Lower leg skin (tissue), 4 donors: ENCODE results near the gene ZNF593OS. TPM values are rescaled to one million over a fixed set of nuclear protein-coding genes. Genes with fewer than 3 reads are reported as not detected.

Experiments
- DNase-seq, 2 donors: peaks; one replicate each; pipeline ENCODE4 v3.0.0-alpha.2; 2019; ENCODE audit warnings: low spot score in 2 of 2
- H3K4me3 ChIP-seq: fragments of 200-600 bp; sonication (generic); 2 replicates; pipeline ENCODE4 v1.5.1; 2017; ENCODE audit warnings: mild to moderate bottlenecking, low read depth; ENCODE audit not compliant: poor library complexity, severe bottlenecking
- CTCF ChIP-seq, 3 donors: fragments of 450-650 bp; IDR thresholded peaks; one replicate each; pipeline ENCODE4 v1.5.1; 2016; ENCODE audit warnings: antibody characterized with exemption in 3 of 3, mild to moderate bottlenecking in 3 of 3, moderate library complexity in 2 of 3
- POLR2A ChIP-seq, 2 donors: fragments of 450-650 bp; IDR thresholded peaks; one replicate each; pipeline ENCODE4 v1.6.1; 2016 to 2017; ENCODE audit warnings: antibody characterized with exemption in 2 of 2, mild to moderate bottlenecking in 1 of 2, moderate library complexity in 1 of 2
- WGBS, 2 donors: methylation state at CpG; one replicate each; pipeline ENCODE4 v1.1.5; 2018; 5-methylcytosine and 5-hydroxymethylcytosine counted together
- intact Hi-C: fragments of 100-400 bp; cut with DNase I; formaldehyde crosslinking; loops from one replicate; pipeline ENCODE4 v1.15.0; 2023; ENCODE audit warnings: low total_unique reads
- total RNA-seq, 4 donors: library from RNA; depleted of rRNA; stranded (reverse); fragments of >200 nt; gene quantifications; one replicate each; pipeline ENCODE4 v1.1.0, GENCODE V29; 2016

ZNF593OS gene
- total RNA-seq, 4 donors from 2014 or later: not detected

- DNase-seq: no peak
- intact Hi-C loops: loop anchor here (2.0 kb wide), 1 partner anchor 41 kb away; no protein-coding TSS in a partner anchor
- H3K4me3 ChIP-seq: no peak overlapping the region
- 48 to 51% methylated on average over 6 of the region's 6 CpGs for WGBS, 2 donors
- TF ChIP-seq CTCF (IDR thresholded peaks at IDR 0.05): no peak
- no peak for TF ChIP-seq POLR2A (IDR thresholded peaks at IDR 0.05)
Observed at GRCh38 chr1:26145960-26146294, 25.7 kb downstream of the ZNF593OS start.

- TF ChIP-seq POLR2A (IDR thresholded peaks at IDR 0.05): no peak
- TF ChIP-seq CTCF (IDR thresholded peaks at IDR 0.05): peak in 1 of 3 donors; percentile 29
- intact Hi-C loops: loop anchor here (2.0 kb wide), 1 partner anchor 40 kb away; no protein-coding TSS in a partner anchor
- no peak overlapping the region for H3K4me3 ChIP-seq
- WGBS, 2 donors: 27 to 30% methylated on average over 19 of the region's 19 CpGs
- peak; percentile 80 to 95 for DNase-seq
Observed at GRCh38 chr1:26145041-26145959, 26.3 kb downstream of the ZNF593OS start.

- intact Hi-C loops: no loop called here
- 66% methylated on average over 8 of the region's 8 CpGs for WGBS, 2 donors
- no peak overlapping the region for H3K4me3 ChIP-seq
- TF ChIP-seq CTCF (IDR thresholded peaks at IDR 0.05) (no peak), POLR2A (IDR thresholded peaks at IDR 0.05) (no peak)
- DNase-seq: no peak
Observed at GRCh38 chr1:26142159-26142558, 29.5 kb downstream of the ZNF593OS start.

- no peak for DNase-seq
- no peak overlapping the region for H3K4me3 ChIP-seq
- intact Hi-C loops: no loop called here
- TF ChIP-seq CTCF (IDR thresholded peaks at IDR 0.05): no peak
- TF ChIP-seq POLR2A (IDR thresholded peaks at IDR 0.05): no peak
- WGBS, 2 donors: 74% methylated on average over 3 of the region's 3 CpGs
Observed at GRCh38 chr1:26138974-26139558, 32.6 kb downstream of the ZNF593OS start.

GRCh38 chr1:26134466-26134865, 37.2 kb downstream of the ZNF593OS start:
- intact Hi-C loops: no loop called here
- no peak overlapping the region for H3K4me3 ChIP-seq
- no peak for DNase-seq
- WGBS, 2 donors: 90 to 92% methylated on average over 3 of the region's 3 CpGs
- TF ChIP-seq CTCF (IDR thresholded peaks at IDR 0.05): no peak
- TF ChIP-seq POLR2A (IDR thresholded peaks at IDR 0.05): no peak
